Head of caudate nucleus (tissue), 42 donors: ENCODE results near the gene BAIAP3.

Experiments used
- DNase-seq, 42 donors: peaks; one replicate each; pipeline versions ENCODE4 v3.0.0 to v3.0.0-alpha.2; 2020 to 2021; ENCODE audit warnings: mixed read lengths in 7 of 42
- intact Hi-C: fragments of 100-400 bp; cut with DNase I; formaldehyde crosslinking; loops from one replicate; pipeline ENCODE4 v1.15.0; 2022

Gene BAIAP3

GRCh38 chr16:1351582-1352362, 18.3 kb downstream of the BAIAP3 start, which contains the start of the genes GNPTG and TSR3:
Gene GNPTG (plus strand): TSS chr16:1351931. CDS start chr16:1351966, 35 bp downstream.
Gene TSR3 (minus strand): TSS chr16:1351878. CDS start chr16:1351804, 74 bp downstream.
- DNase-seq = peak; percentile 24 to 89 (median 76)

GRCh38 chr16:1354815-1355540, 21.5 kb downstream of the BAIAP3 start:
- DNase-seq = no peak
- intact Hi-C loops = loop anchor here (5.0 to 10.0 kb wide), 3 partner anchors 43 to 120 kb away; partner anchors contain the start of genes CLCN7 and UQCC4

More at GRCh38 chr16:1351582-1352362, 18.3 kb downstream of the BAIAP3 start, which contains the start of the genes GNPTG and TSR3:
- intact Hi-C loops = loop anchor here (5.0 to 10.0 kb wide), 3 partner anchors 39 to 123 kb away; partner anchors contain the start of genes CLCN7 and UQCC4

- intact Hi-C loops = loop anchor here (10.0 kb wide), 1 partner anchor 119 kb away; the partner anchor contains the start of gene CLCN7
- no peak for DNase-seq
Measured at GRCh38 chr16:1355591-1355990, 22.1 kb downstream of the BAIAP3 start.

GRCh38 chr16:1356061-1356900, 22.8 kb downstream of the BAIAP3 start:
- DNase-seq = no peak
- intact Hi-C loops = loop anchor here (10.0 kb wide), 1 partner anchor 119 kb away; the partner anchor contains the start of gene CLCN7

- intact Hi-C loops = loop anchor here (10.0 kb wide), 1 partner anchor 117 kb away; the partner anchor contains the start of gene CLCN7
- DNase-seq = no peak
Measured at GRCh38 chr16:1357906-1358566, 24.6 kb downstream of the BAIAP3 start.

GRCh38 chr16:1361685-1362360, 28.4 kb downstream of the BAIAP3 start:
- intact Hi-C loops = no loop called here
- no peak for DNase-seq

- DNase-seq = no peak
- intact Hi-C loops = no loop called here
Measured at GRCh38 chr16:1362807-1363206, 29.4 kb downstream of the BAIAP3 start.

- intact Hi-C loops = no loop called here
- DNase-seq = peak in 36 of 42 donors; percentile 29 to 76 (median 53)
Measured at GRCh38 chr16:1363501-1364041, 30.1 kb downstream of the BAIAP3 start.

GRCh38 chr16:1364510-1364909, 31.1 kb downstream of the BAIAP3 start:
- intact Hi-C loops = no loop called here

GRCh38 chr16:1366060-1366711, 32.7 kb downstream of the BAIAP3 start:
- no peak for DNase-seq
- intact Hi-C loops = no loop called here

More at GRCh38 chr16:1364510-1364909, 31.1 kb downstream of the BAIAP3 start:
- no peak for DNase-seq

- DNase-seq = no peak
- intact Hi-C loops = no loop called here
Measured at GRCh38 chr16:1366712-1367299, 33.4 kb downstream of the BAIAP3 start.

- intact Hi-C loops = no loop called here
- DNase-seq = no peak
Measured at GRCh38 chr16:1367486-1368174, 34.2 kb downstream of the BAIAP3 start.

GRCh38 chr16:1371054-1371978, 37.9 kb downstream of the BAIAP3 start:
- no peak for DNase-seq

GRCh38 chr16:1372292-1372950, 39.0 kb downstream of the BAIAP3 start:
- no peak for DNase-seq
- intact Hi-C loops = no loop called here

More at GRCh38 chr16:1371054-1371978, 37.9 kb downstream of the BAIAP3 start:
- intact Hi-C loops = no loop called here
